ENCODE data around the gene TFPI.

TFPI gene

DNA sequence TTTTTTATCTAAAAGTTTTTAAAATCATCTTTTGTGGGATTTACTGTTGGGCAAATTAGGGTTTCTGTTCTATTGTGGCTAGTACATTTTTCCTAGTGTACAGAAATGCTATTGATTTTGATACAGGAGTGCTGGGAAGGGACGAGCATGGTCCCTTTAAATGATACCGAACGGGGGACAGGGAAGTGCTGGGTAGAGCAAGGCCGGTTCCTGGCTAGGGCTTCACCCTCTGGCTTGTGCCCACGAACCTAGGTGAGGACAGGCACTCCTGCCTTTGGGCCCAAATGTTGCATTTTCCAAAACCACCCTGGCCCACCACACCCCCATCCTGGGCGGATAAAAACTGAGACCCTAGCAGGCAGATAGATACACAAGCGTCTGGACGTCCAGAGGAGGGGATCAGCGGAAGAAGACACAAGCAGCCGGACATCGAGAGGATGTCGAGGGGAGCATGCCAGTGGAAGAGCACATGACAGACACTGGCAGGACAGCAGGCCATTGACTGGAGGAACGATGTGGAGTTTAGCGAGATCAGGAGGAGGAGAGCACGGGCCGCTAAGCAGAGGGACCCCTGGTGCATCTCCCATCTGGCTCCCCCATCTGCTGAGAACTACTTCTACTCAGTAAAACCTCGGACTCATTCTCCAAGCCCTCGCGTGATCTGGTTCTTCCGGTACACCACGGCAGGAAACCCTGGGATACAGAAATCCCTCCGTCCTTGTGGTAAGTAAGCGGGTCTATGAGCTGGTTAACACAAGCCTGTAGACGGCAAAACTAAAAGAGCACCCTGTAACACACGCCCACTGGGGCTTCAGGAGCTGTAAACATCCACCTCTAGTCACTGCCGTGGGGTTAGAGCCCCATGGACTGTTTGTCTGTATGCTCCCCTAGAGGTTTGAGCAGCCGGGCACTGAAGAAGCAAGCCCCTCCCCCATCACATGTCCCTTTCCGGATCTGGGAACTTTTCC is 92.7 kb downstream of the TFPI start:
- no peak for DNase-seq

DNA sequence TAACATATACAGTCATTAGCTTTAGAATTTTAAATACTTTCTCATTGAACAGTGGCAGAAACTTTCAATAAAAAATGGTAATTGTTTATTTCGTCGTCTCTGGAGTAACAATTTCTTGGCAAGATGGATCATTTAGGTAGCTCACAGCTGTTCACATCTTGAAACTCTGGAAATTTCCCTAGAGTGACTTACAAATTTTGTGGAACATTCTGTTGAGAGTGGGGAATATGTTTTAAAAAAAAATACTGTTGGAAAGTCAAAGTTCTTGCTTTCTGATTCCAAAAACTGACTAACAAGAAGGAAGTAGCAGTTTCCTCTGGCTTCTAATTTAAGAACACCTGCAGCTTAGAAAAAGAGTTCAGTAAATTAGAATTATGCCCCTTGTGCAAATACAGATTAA is 95.0 kb downstream of the TFPI start:
- no peak for DNase-seq

DNA sequence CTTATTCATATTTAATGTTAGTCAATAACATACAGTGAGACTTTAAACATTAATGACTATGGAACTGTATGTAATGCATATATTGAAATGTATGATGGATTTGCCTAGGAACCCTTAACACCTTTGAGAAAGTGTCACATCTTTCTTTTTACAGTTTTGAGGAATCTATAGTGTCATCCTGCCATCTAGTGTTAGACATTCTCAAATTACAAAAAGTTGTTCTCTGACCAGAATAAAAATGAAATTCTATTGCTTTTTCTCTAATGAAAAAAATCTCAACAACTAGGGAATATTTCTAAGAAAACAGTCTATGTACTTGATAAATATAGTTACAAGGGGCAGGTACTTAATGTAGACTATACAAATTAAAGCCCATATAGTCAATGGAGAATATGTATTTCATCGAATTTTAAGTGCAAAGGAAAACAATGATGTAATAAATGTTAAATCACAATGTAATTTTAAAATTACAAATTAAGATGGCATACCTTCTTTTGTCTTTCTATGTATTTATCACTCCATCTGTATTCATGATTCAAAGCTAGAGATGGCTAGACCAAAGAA is 101.1 kb downstream of the TFPI start:
- DNase-seq: peak; percentile 21

DNA sequence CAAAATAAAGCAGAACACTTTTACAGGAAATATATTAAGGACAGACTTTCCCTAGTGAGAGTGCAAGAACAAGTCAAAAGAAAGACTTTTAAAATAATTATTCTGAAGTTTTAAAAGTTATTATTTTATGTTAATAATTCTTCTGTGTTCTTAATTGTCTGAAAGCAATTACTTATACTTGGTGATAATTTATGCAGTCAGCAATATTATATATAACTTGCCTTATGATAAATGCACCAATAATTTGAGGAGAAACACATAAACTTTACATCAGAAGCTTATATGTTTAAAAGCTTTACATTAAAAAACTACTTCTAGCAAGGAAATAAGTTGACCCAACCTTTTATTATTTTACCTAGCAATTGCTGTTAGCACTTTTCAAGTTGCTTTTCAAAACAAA is 102.7 kb downstream of the TFPI start:
- DNase-seq: no peak

DNA sequence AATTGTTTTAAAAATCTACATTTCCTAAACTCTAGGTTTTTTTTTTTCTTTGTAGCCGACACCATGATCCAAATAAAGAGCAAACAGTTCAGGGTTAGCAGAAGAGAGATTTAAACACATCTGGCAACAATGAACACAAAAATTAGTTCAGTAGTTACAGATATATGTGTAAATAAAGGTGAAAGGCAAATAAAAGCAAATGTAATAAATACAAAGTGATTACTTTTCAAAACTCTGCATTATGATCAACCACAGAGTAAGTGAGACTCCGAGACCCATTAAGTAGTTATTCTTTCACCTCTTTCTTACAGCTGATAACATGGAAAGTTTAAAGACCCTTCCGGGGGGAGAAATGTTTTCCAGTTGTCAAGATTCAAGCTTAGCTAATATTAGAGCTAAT is 106.9 kb downstream of the TFPI start:
- no peak for DNase-seq

DNA sequence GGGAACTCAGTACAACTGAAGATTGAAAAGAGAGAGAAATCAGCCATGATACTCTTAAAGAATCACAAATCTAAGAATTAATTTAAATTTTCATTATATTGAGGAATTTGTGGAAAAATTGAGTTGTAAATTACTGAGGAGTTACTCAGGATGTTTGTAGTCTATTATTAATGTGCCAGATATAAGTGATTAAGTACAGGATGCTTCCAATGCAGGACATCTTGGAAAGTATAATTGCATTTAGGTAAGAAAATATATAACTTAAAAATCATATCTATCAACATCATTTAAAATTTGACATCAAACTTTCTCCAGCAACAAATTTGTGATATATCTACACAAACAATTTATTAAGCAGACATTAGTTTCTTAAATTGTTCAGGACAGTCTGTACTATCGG is 107.5 kb downstream of the TFPI start:
- no peak for DNase-seq

DNA sequence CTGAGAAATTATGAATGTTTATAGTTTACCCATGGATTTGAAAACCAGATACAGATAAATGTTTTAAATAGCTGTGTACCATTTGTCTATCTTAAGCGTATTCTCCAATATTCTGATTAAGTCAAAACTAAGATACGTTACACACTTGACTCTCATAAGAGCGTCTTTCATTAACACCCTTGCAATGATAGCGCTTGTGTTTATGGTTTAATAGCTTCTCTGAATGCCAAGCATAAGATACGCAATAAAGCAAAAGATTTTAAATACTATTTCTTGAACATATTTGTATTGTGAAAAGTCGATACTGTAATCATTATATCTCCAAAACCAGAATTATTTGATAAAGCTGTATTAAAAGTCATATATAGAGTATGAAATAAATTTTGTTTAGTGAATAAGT is 109.2 kb downstream of the TFPI start:
- DNase-seq: no peak

DNA sequence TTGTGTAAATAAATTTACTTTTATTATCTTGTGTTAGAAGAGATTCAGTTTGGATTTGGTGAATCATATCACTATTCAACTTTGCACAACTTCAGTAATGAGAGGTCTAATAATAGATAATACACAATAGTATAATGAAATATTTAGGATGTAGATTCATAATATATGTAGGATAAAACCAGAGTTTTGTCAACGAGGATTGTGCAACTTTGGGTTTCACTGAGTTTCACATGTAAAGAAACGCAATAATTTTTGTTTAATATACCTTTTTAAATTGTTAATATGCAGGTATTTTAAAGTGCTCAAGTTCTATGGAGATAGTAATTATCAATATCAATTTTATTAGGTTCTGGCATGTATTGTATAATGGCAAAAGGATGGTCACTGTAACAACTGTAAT is 111.5 kb downstream of the TFPI start:
- no peak for DNase-seq

DNA sequence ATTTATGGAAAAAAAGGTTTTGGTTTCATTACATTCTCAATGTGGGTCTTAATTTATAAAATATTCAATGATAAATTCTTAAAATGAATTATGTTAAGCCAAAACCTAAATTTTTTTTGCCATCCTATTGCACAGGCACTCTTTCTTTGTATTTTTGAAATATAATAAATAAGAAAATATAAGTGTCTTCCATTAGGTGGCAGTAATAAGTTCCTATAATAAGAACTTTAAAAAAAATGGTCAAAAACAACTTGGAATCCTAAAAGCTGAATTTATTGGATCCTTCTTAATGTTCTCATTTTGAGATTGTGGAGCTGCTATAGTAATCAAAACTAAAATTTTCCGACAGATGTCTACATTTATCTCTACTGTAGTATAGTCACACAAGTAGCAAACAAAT is 111.9 kb downstream of the TFPI start:
- no peak for DNase-seq

DNA sequence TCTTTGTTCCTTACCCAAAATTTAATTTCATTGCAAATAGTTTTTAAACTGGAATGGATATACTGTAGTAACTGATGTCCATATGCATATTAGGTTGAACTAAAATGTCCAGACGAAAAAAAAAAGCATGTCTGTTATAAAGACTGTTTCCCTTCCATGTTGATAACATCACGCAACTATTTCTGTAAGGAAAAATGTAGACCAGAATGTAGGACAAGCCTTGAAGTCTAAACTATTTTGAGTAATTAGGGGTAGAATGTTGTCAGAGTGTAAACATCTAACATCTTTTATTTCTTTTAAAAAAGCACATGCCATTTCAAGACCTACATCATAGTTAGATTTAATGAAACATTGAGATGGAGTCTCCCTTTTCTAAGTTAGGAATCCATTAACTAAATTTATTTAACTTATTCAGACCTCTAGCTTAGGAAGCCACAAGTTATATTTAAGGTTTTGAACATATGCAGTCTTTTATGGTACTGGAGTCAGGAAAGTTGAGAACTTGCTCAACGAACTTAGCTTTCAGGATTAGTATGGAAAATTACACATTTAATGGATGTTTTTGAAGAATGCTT is 114.0 kb downstream of the TFPI start:
- no peak for DNase-seq

DNA sequence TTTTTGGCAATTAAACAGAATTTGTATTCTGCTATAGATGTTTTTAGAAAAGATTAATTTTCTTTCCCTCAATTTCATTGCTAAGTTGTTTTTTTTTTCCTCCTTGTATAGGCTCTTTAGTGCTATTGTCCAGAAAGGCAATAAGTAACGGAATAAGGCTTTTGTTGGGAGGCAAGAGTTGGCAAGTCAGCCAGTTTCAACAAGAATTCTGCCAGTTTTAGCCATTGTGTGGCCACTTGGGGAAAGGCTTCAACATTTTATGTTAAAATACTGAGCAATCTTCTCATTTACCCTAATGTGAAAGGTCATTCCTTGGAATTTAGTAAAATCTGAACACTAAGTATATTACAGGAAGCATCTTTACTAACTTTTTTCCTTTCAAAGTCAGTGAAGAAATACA is 115.8 kb downstream of the TFPI start:
- no peak for DNase-seq

DNA sequence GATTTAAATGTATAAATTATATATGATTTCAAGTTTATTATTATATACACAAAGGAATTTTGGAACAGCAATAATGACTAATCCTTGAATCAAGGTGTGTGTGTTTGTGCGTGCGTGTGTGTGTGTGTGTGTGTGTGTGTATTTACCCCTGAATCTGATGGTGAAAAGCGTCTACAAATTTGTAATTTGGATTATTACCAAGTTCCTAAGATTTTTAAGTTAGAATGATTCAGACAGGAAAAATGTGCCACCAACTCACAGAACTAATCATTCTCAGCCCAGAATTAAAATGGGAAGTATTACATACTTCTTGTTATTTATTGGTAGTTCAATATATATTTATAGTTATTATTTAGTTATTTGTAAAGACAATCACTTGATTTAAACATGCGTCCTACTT is 118.5 kb downstream of the TFPI start:
- DNase-seq: peak; percentile 39

DNA sequence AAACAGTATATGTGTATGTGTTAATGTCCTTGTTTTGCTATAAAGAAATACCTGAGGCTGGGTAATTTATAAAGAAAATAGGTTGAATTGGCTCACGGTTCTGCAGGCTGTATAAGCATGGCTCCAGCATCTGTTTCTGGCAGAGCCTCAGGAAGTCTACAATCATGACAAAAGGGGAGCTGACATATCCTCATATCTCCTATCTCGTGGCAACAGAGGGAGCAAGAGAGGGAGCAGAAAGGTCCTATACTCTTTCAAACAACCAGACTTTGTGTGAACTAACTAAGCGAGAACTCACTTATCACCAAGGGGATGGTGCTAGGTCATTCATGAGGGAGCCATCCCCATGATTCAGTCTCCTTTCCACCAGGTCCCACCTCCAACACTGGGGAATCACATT is 119.2 kb downstream of the TFPI start:
- DNase-seq: no peak

DNA sequence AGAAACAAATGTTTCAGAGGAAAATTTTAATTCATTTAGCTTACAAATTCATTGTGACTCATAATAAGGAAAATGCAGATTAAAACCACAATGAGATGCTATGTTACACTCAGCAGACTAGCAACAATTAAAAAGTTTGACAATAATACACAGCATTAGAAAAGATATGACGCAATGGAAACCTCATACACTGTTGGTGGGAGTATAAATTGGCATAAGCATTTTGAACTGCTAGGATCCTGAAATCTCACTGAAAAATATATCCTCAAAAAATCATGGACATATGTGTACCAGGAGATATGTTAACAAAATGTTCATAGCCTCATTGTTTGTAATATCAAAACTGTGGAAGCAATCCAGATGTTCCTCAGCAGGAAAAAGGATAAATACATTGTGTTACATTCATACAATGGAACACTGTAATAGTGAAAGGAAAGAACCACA is 119.9 kb downstream of the TFPI start:
- DNase-seq: peak; percentile 18

DNA sequence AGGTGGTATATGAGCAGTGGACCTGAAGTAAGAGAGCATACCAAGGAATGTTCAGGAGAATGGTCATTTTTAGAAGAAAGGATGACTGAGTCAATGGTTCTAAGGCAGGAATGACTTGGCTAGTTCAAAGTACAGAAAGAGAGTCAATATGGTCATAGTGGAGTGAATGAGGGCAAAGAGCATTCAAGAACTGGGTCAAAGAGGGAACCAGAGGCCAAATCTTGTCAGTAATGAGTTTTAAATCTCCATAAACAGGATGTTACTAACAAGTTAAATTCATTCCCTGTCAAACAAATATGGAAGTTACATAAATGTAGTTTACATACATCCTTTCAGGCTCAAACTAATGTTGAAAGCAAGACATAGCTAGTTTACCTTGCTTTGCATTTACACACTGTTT is 122.3 kb downstream of the TFPI start:
- no peak for DNase-seq

DNA sequence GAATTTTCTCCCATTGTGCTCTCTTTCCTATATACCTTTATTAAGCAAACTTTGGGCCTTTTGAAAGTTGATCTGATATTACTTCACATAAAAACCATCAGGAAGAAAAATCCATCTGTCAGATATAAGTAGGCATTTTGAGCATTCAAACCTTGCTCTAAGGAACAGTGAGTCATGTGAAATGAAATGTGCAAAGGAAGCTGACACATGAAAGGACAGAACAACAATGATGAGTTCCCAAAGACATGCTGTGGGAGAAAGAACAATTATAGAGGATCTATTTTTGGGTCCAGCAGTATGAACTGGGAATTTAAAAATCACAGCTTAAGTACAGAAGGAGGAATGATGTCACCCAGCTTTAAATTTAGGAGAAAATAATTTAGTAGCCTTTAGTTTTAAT is 124.2 kb downstream of the TFPI start:
- peak; percentile 77 for DNase-seq

DNA sequence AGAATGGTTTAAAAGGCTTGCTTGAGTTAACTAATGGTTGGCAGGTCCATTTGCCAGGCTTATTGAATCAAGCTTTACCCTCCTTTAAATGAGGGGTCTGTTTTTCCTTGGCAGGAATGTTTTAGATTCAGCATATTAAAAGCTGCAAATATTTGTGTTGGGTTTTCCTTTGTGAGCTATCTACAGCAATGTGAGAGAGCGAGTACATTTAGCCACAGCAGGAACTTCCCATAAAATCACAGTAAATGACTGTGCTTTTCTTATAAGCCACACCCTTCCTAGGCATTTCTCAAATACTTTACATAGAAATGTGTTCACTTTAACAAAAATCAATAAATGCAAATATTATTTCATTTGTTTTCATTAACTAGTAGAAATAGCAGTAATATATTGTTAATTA is 130.1 kb downstream of the TFPI start:
- DNase-seq: peak; percentile 12

DNA sequence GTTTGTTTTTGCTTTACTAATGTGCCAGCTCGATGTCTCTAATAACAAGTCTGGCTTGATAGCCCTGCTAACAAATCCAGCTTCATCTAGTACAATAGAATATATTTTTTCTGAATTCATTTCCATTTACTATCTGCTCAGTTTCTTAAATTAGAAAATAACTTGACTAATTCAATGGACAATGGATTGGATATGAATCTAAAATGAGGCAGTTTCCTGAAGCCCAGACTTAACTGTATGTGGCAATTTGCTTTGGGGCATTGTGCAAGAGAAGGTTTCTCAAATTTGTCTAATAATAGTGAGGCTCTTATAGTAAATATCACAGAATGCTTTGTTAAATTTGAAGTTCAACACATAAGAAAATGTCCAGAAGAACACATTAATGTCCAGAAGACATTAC is 132.0 kb downstream of the TFPI start:
- DNase-seq: no peak

DNA sequence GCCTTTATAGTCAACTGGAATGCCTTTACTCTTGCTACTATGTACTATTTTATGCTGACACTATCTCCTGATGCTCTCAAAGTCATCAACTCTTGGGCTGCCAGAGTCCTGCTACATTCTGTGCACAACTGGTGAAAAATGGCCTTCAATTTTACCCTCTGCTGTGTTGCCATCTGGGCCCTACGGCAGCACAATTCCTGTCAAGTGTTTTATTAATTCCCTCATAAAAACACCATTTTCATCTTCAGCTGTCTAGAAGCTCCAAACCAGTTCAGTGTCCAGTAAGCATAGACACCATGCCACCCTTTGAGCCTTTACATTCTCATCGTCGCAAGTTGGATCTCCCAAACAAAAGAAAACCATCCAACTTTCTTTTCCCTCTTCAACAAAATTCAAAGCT is 132.7 kb downstream of the TFPI start:
- no peak for DNase-seq

DNA sequence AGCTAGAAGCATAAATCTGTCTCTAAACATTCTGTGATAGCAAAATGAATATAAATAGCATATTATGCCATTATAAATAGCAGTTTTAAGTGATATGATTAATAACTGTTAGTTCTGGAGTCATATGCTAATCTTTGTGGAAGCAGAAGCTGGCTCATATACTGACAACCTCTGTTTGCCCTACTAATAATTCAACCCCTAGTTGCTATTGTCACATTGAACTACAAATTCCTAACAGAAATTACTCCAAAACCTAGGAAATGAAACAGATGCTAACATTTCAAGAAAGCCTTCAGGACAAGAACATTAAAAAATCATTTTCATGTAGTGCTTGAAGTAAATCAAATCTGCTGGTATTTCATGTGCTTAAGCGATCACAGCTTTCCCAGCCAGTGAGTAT is 134.4 kb downstream of the TFPI start:
- DNase-seq: no peak

DNA sequence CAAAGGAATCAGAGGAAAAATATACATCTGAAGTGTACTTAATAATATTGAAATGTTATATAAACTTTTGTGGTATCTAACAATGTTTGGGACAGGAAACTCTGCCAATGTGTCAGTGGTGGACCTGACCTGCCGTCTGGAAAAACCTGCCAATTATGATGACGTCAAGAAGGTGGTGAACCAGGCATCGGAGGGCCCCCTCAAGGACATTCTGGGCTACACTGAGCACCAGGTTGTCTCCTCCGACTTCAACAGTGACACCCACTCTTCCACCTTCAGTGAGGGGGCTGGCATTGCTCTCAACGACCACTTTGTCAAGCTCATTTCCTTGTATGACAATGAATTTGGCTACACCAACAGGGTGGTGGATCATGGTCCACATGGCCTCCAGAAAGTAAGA is 138.8 kb downstream of the TFPI start:
- no peak for DNase-seq
